ENCODE data around the gene CAPSL. TPM values are rescaled to one million over a fixed set of nuclear protein-coding genes. Genes with fewer than 3 reads are reported as not detected.
"Not testable (repeated sequence)": the region's sequence is repeated elsewhere in the genome, so short reads cannot be mapped to it uniquely, and the experiment has no call there.

CAPSL gene
- total RNA-seq, 1 donor from 2014 or later, result not detected

GRCh38 chr5:35860686-35861085 lies 77.7 kb downstream of the CAPSL start:
- no peaks in the 10 kb centered on the region for H3K4me1 Mint-ChIP-seq (ENCODE audit: low read depth, unreplicated experiment)
- H3K4me3 Mint-ChIP-seq (ENCODE audit: unreplicated experiment), result no peak overlapping the region
- H3K27ac Mint-ChIP-seq (ENCODE audit: unreplicated experiment), result no peak overlapping the region
- H3K9me3 Mint-ChIP-seq (ENCODE audit: unreplicated experiment), result no peaks in the 10 kb centered on the region
- DNase-seq, result no peak
- H3K36me3 Mint-ChIP-seq (ENCODE audit: unreplicated experiment), result no peaks in the 10 kb centered on the region
- H3K27me3 Mint-ChIP-seq (ENCODE audit: unreplicated experiment), result no peaks in the 10 kb centered on the region
- TF ChIP-seq CTCF (IDR thresholded peaks at IDR 0.05; ENCODE audit: partially characterized antibody, unreplicated experiment), result no peak

DNA sequence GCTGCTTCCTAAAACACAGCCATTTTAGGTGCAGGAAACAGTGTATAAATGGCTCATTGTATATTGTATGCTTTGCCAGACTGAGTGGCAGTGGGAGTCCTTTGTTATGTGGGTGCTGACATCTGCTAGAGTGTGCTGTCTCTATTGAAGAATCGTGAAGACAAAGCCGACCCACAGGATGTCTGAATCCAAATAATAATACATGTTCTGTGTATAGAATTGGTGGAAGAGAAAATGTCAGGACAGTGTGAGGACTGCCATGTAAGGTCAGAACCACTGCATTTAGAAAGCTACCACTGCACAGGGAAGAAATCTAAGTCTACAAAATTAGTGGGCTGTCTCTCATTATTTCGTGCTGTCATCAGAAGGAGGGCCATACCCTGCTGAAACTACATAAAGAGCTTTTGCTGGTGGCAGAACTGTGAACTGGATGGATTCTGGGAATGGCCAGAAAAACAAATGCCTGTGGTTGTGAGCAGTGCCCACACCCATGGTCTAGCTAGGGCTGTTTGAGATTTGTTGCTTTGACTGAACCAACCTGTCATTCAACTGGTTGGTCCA lies 79.2 kb downstream of the CAPSL start:
- no peak for TF ChIP-seq CTCF (IDR thresholded peaks at IDR 0.05; ENCODE audit: partially characterized antibody, unreplicated experiment)
- no peaks in the 10 kb centered on the region for H3K36me3 Mint-ChIP-seq (ENCODE audit: unreplicated experiment)
- H3K9me3 Mint-ChIP-seq (ENCODE audit: unreplicated experiment), result no peaks in the 10 kb centered on the region
- H3K4me1 Mint-ChIP-seq (ENCODE audit: low read depth, unreplicated experiment), result no peaks in the 10 kb centered on the region
- DNase-seq, result no peak
- no peaks in the 10 kb centered on the region for H3K27me3 Mint-ChIP-seq (ENCODE audit: unreplicated experiment)
- H3K4me3 Mint-ChIP-seq (ENCODE audit: unreplicated experiment), result no peak overlapping the region
- H3K27ac Mint-ChIP-seq (ENCODE audit: unreplicated experiment), result no peak overlapping the region

DNA sequence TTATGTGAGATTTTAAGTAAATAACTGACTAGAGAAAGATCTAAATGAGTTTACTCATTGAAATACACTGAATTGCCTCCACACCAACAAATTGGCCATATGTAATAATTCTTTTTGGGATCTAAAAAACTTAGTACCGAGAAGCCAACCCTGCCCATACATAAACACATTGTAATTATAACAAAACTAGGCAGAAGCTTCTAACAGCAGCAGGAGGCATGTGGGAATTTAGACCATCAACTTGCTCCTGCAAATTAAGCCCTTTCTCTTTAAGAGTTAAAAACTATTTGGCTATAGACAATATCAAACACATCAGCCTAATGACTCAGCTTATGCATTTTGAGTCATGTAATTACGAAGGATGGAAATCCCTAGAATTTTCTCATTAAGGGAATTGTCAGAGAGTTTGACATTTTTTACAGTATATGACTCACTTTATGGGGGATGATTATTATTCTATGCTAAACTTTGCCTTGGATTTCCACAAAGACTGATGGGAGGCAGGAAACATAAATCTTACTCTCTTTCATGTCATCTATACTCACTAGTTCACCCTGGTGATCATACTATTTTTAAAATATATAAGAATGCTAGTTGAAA lies 80.7 kb downstream of the CAPSL start:
- Mint-ChIP-seq H3K9me3 (ENCODE audit: unreplicated experiment) (no peaks in the 10 kb centered on the region), H3K36me3 (ENCODE audit: unreplicated experiment) (no peaks in the 10 kb centered on the region), H3K4me3 (ENCODE audit: unreplicated experiment) (no peak overlapping the region), H3K4me1 (ENCODE audit: low read depth, unreplicated experiment) (no peaks in the 10 kb centered on the region), H3K27me3 (ENCODE audit: unreplicated experiment) (no peaks in the 10 kb centered on the region), H3K27ac (ENCODE audit: unreplicated experiment) (no peak overlapping the region)
- TF ChIP-seq CTCF (IDR thresholded peaks at IDR 0.05; ENCODE audit: partially characterized antibody, unreplicated experiment), result no peak
- no peak for DNase-seq

- no peak for DNase-seq
- no peak for TF ChIP-seq CTCF (IDR thresholded peaks at IDR 0.05; ENCODE audit: partially characterized antibody, unreplicated experiment)
- Mint-ChIP-seq H3K27ac (ENCODE audit: unreplicated experiment) (no peak within 1 kb of the TSS), H3K4me3 (ENCODE audit: unreplicated experiment) (no peak within 1 kb of the TSS), H3K4me1 (ENCODE audit: low read depth, unreplicated experiment) (no peaks in the 10 kb centered on the region), H3K36me3 (ENCODE audit: unreplicated experiment) (no peaks in the 10 kb centered on the region), H3K27me3 (ENCODE audit: unreplicated experiment) (no peaks in the 10 kb centered on the region), H3K9me3 (ENCODE audit: unreplicated experiment) (no peaks in the 10 kb centered on the region)
Measured at GRCh38 chr5:35856765-35857351, 81.6 kb downstream of the CAPSL start, which contains the start of gene IL7R. IL7R (plus strand) TSS chr5:35856891; CDS start chr5:35856978, 87 bp downstream.

DNA sequence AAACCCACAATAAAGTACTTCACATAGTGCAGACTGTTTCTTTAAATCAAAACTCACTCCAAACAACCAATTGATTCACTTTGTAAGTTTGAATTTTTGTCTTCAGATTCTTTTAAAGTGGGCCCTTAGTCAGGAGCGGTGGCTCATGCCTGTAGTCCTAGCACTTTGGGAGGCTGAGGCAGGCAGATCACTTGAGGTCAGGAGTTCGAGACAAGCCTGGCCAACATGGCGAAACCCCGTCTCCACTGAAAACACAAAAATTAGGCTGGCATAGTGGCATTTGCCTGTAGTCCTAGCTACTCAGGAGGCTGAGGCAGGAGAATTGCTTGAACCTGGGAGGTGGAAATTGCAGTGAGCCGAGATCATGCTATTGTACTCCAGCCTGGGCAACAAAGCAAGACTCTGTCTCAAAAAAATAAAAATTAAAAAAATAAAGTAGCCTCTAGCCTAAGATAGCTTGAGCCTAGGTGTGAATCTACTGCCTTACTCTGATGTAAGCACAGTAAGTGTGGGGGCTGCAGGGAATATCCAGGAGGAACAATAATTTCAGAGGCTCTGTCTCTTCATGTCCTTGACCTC lies 82.1 kb downstream of the CAPSL start:
- H3K4me3 Mint-ChIP-seq (ENCODE audit: unreplicated experiment); H3K27ac Mint-ChIP-seq (ENCODE audit: unreplicated experiment); H3K27me3 Mint-ChIP-seq (ENCODE audit: unreplicated experiment); H3K36me3 Mint-ChIP-seq (ENCODE audit: unreplicated experiment); DNase-seq; H3K4me1 Mint-ChIP-seq (ENCODE audit: low read depth, unreplicated experiment); H3K9me3 Mint-ChIP-seq (ENCODE audit: unreplicated experiment): not testable (repeated sequence)
